Stimulated activated effector memory CD8-positive, alpha-beta T cell treated with anti-CD3 and anti-CD28 coated beads, Interleukin-12 subunit alpha, Interleukin-12 subunit beta, amount 100 ng/mL, for 72 hours (primary cell): ENCODE measurements around the gene BTN1A1.
"Not testable (repeated sequence)": the region's sequence is repeated elsewhere in the genome, so short reads cannot be mapped to it uniquely, and the experiment has no call there.

Source experiments
- ATAC-seq: fragments of 150-1000 bp; cut with Tn5 transposase; 2 replicates; pipeline ENCODE4 v1.10.0; 2021
- DNase-seq, 2 donors: peaks; one replicate each; pipeline ENCODE4 v3.0.0; 2021 to 2022; ENCODE audit warnings: low spot score in 2 of 2
- H3K27ac Mint-ChIP-seq: one replicate; pipeline ENCODE4 v1.8.0; 2022; ENCODE audit warnings: mild to moderate bottlenecking, mixed read lengths
- H3K36me3 Mint-ChIP-seq: one replicate; pipeline ENCODE4 v1.8.0; 2022; ENCODE audit warnings: mild to moderate bottlenecking, mixed read lengths
- H3K4me1 Mint-ChIP-seq: one replicate; pipeline ENCODE4 v1.8.0; 2022; ENCODE audit warnings: mixed read lengths
- H3K4me3 Mint-ChIP-seq: one replicate; pipeline ENCODE4 v1.8.0; 2022; ENCODE audit warnings: mild to moderate bottlenecking, mixed read lengths
- H3K9me3 Mint-ChIP-seq: one replicate; pipeline ENCODE4 v1.8.0; 2022; ENCODE audit warnings: mixed read lengths

The BTN1A1 gene

GRCh38 chr6:26487466-26487865 lies 12.6 kb upstream of the BTN1A1 start:
- Mint-ChIP-seq H3K36me3 (no peaks in the 10 kb centered on the region), H3K9me3 (peaks cover 3% of the 10 kb centered on the region), H3K4me1 (peaks cover 4% of the 10 kb centered on the region), H3K4me3 (no peak overlapping the region), H3K27ac (no peak overlapping the region)
- no peak for DNase-seq
- no peak for ATAC-seq

GRCh38 chr6:26489996-26490964 lies 9.8 kb upstream of the BTN1A1 start:
- no peaks in the 10 kb centered on the region for H3K36me3 Mint-ChIP-seq
- no peak overlapping the region for H3K4me3 Mint-ChIP-seq
- peaks cover 4% of the 10 kb centered on the region for H3K4me1 Mint-ChIP-seq
- no peak overlapping the region for H3K27ac Mint-ChIP-seq
- H3K9me3 Mint-ChIP-seq, result peaks cover 3% of the 10 kb centered on the region
- peak; percentile 77 for ATAC-seq
- no peak for DNase-seq

- H3K36me3 Mint-ChIP-seq, result no peaks in the 10 kb centered on the region
- DNase-seq (no peak), ATAC-seq (no peak)
- H3K27ac Mint-ChIP-seq, result no peak overlapping the region
- H3K9me3 Mint-ChIP-seq, result peaks cover 3% of the 10 kb centered on the region
- peaks cover 4% of the 10 kb centered on the region for H3K4me1 Mint-ChIP-seq
- no peak overlapping the region for H3K4me3 Mint-ChIP-seq
These were observed 8.5 kb upstream of the BTN1A1 start for GRCh38 chr6:26491604-26492003.

DNA sequence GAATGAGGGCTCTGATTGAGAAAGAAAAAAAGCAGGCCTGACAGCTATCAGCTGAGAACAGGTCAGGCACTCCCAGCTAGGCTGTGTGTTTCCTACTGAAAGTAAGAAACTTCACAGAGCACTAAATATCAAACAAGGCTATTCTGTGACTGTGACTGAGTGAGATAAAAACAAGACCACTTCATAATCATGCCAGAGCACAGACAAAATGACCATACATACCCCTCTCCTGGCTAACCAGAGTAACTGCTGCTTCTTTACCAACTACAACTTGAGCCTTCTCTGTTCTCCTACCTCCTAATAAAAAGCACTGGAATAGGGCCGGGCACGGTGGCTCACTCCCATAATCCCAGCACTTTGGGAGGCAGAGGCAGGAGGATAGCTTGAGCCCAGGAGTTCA lies 6.8 kb upstream of the BTN1A1 start:
- DNase-seq (no peak), ATAC-seq (peak; percentile 69)
- no peaks in the 10 kb centered on the region for H3K36me3 Mint-ChIP-seq
- no peaks in the 10 kb centered on the region for H3K9me3 Mint-ChIP-seq
- H3K27ac Mint-ChIP-seq, result no peak overlapping the region
- H3K4me1 Mint-ChIP-seq, result peaks cover 4% of the 10 kb centered on the region
- H3K4me3 Mint-ChIP-seq, result no peak overlapping the region

DNA sequence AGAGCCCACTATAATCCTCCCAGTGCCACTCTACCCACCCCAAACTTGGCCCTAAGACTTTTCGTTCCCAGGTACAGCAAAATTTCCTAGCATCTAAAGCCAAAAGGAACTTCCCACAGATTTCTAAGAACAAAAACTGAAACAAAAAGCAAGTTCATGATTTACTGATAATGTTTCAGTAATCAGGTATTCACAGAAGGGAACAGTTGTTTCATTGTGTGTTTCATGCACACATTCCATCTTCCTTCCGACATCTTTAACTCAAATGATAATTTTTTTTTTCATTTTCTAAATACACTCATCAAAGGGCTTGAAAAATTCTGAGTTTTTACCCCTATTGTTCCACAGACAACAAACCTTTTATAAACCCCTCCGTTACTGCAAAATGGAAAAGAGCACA lies 6.0 kb upstream of the BTN1A1 start:
- H3K4me3 Mint-ChIP-seq, result no peak overlapping the region
- ATAC-seq (no peak), DNase-seq (no peak)
- no peaks in the 10 kb centered on the region for H3K36me3 Mint-ChIP-seq
- H3K4me1 Mint-ChIP-seq, result peaks cover 4% of the 10 kb centered on the region
- H3K9me3 Mint-ChIP-seq, result no peaks in the 10 kb centered on the region
- H3K27ac Mint-ChIP-seq, result no peak overlapping the region

DNA sequence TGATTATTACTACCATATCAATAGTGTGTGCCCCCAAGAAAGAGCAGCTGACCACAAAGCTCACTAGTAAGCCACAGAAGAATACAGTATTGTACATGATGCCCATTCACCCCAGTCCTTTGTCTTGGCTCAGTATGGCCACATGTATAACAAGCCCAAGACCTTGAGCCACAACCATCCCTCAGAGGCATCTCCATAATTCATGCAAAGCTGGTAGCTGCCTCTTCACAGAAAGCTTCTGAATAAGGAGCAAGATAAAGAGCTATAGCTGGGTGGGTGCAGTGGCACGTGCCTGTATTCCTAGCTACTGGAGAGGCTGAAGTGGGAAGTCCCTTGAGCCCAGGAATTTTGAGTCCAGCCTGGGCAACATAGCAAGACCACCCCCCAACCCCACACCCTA lies 4.8 kb upstream of the BTN1A1 start:
- DNase-seq, result no peak
- no peaks in the 10 kb centered on the region for H3K9me3 Mint-ChIP-seq
- H3K27ac Mint-ChIP-seq, result no peak overlapping the region
- no peak overlapping the region for H3K4me3 Mint-ChIP-seq
- H3K36me3 Mint-ChIP-seq, result no peaks in the 10 kb centered on the region
- H3K4me1 Mint-ChIP-seq, result peaks cover 4% of the 10 kb centered on the region
- ATAC-seq, result no peak

DNA sequence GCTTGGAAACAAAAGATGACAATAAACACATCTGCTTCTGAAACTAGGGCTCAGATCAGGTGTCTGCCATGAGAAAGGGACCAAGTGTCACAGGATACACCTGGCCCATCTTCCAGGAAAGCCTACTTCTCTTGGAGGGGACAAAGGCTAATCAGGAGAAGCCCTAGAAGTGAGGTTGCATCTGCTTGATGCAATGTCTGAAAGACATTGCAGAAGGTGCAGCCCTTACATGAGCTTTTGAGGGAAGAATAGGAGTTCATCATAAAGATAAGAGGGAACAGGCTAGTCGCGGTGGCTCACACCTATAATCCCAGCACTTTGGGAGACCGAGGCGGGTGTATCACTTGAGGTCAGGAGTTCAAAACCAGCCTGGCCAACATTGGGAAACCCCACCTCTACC lies 2.5 kb upstream of the BTN1A1 start:
- ATAC-seq, result no peak
- Mint-ChIP-seq H3K4me3 (no peak overlapping the region), H3K36me3 (no peaks in the 10 kb centered on the region), H3K4me1 (peaks cover 13% of the 10 kb centered on the region), H3K9me3 (no peaks in the 10 kb centered on the region), H3K27ac (no peak overlapping the region)
- DNase-seq, result no peak

DNA sequence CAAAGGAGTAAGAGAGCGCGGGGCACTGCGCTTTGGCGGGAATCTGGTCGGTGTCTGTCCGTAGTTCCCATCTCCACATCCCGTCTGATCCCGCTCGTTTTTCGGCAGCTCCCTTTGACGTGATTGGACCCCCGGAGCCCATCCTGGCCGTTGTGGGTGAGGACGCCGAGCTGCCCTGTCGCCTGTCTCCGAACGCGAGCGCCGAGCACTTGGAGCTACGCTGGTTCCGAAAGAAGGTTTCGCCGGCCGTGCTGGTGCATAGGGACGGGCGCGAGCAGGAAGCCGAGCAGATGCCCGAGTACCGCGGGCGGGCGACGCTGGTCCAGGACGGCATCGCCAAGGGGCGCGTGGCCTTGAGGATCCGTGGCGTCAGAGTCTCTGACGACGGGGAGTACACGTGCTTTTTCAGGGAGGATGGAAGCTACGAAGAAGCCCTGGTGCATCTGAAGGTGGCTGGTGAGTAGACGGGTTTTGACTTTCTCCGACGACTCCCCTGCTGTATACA lies 1.4 kb downstream of the BTN1A1 start:
- peak overlapping the region; percentile 48 for H3K27ac Mint-ChIP-seq
- peak; percentile 8 to 54 for DNase-seq
- H3K4me3 Mint-ChIP-seq, result peak overlapping the region; percentile 73
- no peaks in the 10 kb centered on the region for H3K36me3 Mint-ChIP-seq
- no peaks in the 10 kb centered on the region for H3K9me3 Mint-ChIP-seq
- peaks cover 13% of the 10 kb centered on the region for H3K4me1 Mint-ChIP-seq
- peak; percentile 80 for ATAC-seq

DNA sequence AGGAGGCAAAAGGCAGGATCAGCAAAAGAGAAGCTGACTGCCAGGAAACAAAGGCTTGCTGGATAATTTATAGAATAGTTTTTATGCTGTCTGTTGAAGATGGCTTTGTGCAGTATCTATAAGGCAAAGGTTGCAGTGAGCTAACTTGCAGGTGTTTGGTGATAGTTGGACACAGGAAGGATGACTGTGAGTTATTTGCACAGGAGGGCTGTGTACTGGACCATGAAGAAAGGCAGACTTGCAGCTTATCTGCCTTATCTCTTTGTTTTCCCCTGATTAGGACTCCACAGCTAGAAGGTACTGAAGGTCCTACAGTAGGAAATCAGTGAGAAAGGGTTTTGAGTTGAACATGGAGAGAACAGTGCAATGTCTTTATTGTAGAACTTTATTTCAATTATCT lies 2.1 kb downstream of the BTN1A1 start:
- Mint-ChIP-seq H3K27ac (peak overlapping the region; percentile 48), H3K4me1 (peaks cover 13% of the 10 kb centered on the region), H3K36me3 (no peaks in the 10 kb centered on the region), H3K9me3 (no peaks in the 10 kb centered on the region), H3K4me3 (peak overlapping the region; percentile 73)
- peak; percentile 32 for ATAC-seq
- DNase-seq, result no peak

GRCh38 chr6:26502626-26503025 lies 2.5 kb downstream of the BTN1A1 start:
- no peak for DNase-seq

GRCh38 chr6:26507658-26508057 lies 7.6 kb downstream of the BTN1A1 start:
- Mint-ChIP-seq H3K4me1 (no peaks in the 10 kb centered on the region), H3K36me3 (no peaks in the 10 kb centered on the region), H3K27ac (no peak overlapping the region), H3K9me3 (no peaks in the 10 kb centered on the region), H3K4me3 (no peak overlapping the region)
- ATAC-seq (no peak), DNase-seq (no peak)

More at GRCh38 chr6:26502626-26503025, 2.5 kb downstream of the BTN1A1 start:
- H3K9me3 Mint-ChIP-seq, result no peaks in the 10 kb centered on the region
- ATAC-seq, result no peak
- no peaks in the 10 kb centered on the region for H3K36me3 Mint-ChIP-seq
- H3K4me3 Mint-ChIP-seq, result no peak overlapping the region
- H3K27ac Mint-ChIP-seq, result no peak overlapping the region
- H3K4me1 Mint-ChIP-seq, result peaks cover 13% of the 10 kb centered on the region

DNA sequence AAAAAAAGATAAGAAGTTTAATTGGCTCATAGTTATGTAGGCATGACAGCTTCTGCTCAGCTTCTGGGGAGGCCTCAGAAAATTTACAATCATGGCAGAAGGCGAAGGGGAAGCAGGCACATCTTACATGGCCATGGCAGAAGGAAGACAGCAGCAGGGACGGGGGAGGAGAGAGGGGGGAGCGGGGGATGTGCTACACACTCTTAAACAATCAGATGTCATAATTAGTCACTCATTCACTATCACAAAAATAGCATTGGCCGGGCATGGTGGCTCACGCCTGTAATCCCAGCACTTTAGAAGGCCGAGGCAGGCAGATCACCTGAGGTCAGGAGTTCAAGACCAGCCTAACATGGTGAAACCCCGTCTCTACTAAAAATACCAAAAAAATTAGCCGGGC lies 10.9 kb downstream of the BTN1A1 start:
- H3K27ac Mint-ChIP-seq, H3K9me3 Mint-ChIP-seq, DNase-seq, H3K4me3 Mint-ChIP-seq, H3K36me3 Mint-ChIP-seq, ATAC-seq, H3K4me1 Mint-ChIP-seq: not testable (repeated sequence)

DNA sequence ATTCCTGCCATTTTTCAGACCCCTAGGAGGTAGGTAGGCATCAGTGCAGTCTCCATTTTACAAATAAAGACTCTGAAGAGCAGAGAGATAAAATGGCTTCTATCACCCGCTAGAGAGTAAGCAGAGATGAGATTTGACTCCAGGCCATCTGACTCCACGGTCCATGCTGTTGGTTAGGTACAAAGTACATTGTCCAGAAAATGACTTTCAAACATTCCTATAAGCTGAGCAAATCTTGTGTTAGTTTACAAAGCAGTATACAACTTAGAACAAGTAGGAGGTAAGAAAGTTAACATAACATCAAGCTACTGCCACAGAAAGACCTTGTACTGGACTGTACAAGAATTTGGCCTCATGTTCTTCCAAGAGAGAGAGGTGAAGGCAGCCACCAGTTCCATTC lies 14.9 kb downstream of the BTN1A1 start:
- Mint-ChIP-seq H3K27ac (no peak overlapping the region), H3K9me3 (no peaks in the 10 kb centered on the region), H3K36me3 (no peaks in the 10 kb centered on the region), H3K4me3 (no peak overlapping the region), H3K4me1 (peaks cover 6% of the 10 kb centered on the region)
- no peak for DNase-seq
- ATAC-seq, result no peak

DNA sequence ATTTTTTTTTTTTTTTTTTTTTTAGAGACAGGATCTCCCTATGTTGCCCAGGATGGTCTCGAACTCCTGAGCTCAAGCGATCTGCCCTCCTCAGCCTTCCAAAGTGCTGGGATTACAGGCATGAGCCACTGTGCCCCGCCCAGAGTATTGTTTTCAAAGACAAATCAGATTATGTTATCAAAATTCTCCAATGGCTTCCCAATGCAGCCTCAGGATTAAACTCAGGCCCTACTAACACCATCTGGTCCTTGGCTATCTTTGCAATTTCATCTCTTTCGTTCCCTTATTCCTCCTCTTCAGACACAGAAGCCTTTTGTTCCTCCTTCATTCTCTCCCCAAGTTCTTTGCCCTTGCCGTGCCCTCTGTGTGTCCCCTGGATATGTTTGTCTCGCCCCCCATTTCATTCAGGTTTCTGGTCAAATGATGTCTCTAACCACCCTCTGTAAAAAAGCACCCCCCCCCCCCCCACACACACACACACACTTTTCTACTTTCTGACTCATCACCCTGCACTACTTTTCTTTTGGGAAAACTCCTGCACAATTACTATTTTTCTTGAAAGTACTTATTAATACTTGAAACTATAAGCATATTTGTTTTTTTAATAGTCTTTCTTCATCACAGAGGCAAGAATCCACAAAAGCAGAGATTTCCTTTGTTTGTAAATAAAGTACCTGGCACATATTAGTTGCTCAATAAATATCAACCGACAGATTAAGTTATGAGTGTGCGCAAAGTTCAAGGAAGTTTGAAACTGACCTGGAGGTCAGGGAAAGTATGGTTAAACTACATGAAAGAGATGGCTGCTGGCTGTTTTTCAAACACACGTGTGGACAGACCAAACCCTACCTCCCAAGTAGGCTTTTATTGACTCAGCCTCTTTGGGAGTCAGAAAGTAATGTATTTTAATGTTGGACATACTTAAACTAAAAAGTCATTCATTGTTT lies 16.7 kb downstream of the BTN1A1 start:
- no peak for DNase-seq
- no peak for ATAC-seq
- peaks cover 17% of the 10 kb centered on the region for H3K36me3 Mint-ChIP-seq
- H3K9me3 Mint-ChIP-seq, result no peaks in the 10 kb centered on the region
- H3K4me1 Mint-ChIP-seq, result peaks cover 22% of the 10 kb centered on the region
- H3K4me3 Mint-ChIP-seq, result no peak overlapping the region
- H3K27ac Mint-ChIP-seq, result peak overlapping the region; percentile 27

- no peak for DNase-seq
- Mint-ChIP-seq H3K9me3 (no peaks in the 10 kb centered on the region), H3K27ac (no peak overlapping the region), H3K36me3 (peaks cover 23% of the 10 kb centered on the region), H3K4me1 (peaks cover 43% of the 10 kb centered on the region), H3K4me3 (no peak overlapping the region)
- ATAC-seq, result no peak
These were observed 19.3 kb downstream of the BTN1A1 start for GRCh38 chr6:26519359-26519758.
